GM18867 (cell line): Measurements from ENCODE around the gene CERK.

ENCODE experiments used
- ATAC-seq: cut with Tn5 transposase; IDR thresholded peaks from one replicate; pipeline ENCODE4 v1.9.1; 2021; ENCODE audit warnings: mild to moderate bottlenecking, moderate library complexity; ENCODE audit not compliant: unreplicated experiment

The CERK gene

DNA sequence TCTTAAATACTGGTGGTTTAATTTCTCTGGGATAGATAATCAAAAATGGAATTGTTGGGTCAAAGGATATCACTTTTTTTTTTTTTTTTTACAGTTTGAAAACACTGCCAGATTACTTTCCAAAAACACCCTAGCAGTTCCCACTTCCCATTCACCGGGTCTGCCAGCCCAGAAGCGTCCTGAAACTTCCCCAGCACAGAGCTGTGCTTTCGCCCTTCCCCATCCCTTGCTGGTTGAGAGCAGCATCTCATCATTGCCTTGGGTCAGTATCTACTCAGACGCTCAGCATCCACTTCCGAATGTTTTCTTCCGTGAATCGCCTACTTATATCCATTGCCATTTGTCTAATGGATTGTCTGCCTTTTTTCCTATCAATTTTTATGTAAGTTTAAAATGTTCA is 5.5 kb downstream of the CERK start:
- ATAC-seq: no peak

DNA sequence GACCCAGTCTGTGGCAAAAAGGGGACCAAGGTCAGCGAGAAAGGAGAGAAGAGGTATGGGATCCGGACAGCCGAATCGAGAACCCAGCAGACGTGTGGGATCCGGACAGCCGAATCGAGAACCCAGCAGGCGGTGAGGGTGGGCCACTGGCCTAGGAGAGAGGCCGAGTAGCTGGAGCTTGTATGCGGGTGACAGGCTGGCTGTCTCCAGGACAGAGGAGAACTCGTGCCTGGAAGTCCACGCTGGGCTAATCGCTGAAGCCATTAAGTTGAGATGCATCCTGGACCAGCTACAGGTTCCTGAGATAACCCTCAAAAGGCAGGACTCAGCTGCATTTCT is 6.0 kb downstream of the CERK start:
- no peak for ATAC-seq

DNA sequence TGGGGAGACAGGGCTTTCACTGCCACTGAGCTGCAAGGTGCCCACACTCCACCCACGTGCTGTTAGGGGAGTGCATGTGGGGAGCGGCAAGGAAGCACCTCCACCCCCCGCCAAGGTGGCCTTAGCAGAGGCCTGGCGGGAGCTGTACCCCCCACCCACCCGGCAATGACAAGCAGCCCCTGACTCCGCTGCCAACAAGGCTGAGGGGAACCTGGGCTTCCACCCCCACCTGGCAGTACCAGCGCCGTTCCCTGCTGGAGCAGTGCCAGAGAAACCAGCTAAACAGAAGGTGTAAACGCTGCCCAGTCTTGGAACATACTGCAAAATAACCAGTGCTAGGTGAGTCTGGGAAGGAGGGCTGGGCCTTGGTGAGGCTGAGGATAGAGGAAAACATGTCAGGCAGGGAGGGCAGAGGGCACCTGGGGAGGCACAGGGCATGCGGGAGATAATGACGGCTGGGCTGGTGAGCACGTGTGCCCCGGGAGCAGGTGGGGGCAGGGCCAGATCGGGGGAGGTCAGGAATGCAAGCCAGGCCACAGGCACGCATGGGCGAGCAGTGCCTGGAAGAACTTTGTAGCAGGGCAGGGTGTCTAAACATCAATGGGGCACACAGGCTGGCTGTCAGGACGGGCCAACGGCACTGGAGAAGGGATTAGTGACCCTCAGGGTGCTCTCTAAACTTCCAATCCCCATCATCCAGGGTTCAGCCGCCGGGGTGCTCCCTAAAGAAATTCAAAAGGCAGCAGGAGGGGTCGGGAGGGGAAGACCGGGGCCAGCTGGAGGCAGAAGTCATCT is 6.6 kb downstream of the CERK start:
- ATAC-seq: no peak

DNA sequence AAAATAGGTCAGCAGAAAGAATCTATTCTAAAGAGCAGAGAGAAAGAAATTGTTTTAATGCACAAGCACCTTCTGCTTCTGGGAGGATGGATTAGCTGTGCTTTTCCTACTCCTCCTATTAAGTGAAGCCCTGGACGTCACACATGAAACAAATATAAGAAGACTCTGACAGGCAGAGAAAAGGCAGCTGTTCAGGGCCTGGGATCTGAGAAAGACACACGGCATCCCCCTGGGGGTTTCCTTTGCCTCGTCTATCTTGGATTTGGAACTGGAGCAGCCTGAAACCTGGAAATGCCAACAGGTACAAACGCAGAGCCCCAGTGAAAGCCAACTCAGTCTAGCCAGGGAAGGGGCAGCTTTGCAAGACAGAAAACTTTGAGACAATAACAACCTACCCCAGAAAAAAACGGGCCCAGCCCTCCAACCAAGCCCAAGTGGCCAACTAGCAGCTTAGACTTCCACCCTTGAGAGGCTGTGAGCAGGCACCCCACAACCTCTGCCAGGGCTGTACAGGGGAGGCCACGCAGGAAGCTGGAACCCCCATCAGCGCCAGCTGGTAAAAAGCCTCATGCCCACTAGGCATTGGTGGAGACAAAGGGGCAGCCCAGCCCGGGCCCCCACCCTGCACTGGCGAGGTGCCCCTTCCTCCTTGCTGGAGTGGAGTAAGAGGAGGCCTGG is 7.3 kb downstream of the CERK start:
- ATAC-seq: no peak

DNA sequence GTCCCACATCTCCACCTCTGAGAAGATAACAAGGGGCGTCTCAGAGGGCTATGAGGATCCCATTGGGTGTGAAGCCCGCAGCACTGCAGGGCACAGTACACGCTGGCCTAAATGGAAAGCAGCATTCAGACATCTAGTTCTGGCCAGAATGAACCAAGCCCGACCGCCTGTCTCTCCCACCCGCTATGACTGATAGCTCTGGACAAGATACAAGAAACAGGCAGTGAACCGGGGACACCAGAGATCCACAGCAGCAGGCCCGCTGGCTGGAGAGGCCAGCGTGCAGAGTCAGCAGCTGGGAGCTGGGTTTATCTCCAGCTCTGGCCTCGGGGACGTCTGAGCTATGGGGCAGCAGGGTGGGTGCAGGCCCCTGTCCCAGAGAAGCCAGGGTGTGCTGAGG is 9.6 kb downstream of the CERK start:
- no peak for ATAC-seq

DNA sequence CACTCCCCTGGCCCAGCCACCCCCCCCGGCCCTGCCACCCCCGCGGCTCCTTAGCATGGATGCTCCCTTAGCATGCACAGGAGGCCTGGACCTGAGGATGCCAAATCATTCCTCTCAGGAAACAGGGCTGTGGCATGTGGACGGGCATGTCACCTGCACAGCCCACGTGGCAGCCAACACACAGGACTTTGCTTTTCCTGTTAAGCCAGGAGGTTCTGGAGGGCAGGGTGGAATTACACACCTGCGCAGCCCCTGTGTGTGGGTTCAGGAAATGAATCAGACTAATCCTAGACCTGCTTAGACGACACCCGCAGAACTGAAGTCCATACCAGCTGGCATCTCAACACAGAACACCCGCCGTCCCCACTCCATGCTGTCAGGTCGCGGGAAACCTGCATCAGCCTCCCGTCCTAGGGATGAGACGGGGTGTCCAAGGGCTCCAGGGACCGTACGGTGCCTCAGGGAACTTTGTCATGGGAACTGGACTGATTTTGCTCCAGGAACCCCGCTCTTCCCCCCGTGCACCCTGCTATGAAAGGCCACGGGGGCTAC is 10.2 kb downstream of the CERK start:
- no peak for ATAC-seq

DNA sequence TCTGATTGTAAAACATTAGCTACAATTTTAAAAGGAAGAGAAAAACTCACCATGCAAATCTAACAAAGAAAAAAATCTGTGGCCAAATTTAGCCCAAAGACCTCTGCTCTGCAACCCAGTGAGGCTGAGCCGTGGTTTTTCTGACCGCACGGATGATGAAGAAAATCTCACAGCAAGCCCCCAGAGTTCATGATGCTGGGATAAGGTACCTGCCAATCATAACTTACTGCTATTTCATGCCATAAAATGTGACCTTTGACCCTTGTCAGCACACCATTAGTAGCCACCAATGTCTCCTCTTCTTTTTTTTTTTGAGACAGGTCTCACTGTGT is 11.1 kb downstream of the CERK start:
- ATAC-seq: no peak

DNA sequence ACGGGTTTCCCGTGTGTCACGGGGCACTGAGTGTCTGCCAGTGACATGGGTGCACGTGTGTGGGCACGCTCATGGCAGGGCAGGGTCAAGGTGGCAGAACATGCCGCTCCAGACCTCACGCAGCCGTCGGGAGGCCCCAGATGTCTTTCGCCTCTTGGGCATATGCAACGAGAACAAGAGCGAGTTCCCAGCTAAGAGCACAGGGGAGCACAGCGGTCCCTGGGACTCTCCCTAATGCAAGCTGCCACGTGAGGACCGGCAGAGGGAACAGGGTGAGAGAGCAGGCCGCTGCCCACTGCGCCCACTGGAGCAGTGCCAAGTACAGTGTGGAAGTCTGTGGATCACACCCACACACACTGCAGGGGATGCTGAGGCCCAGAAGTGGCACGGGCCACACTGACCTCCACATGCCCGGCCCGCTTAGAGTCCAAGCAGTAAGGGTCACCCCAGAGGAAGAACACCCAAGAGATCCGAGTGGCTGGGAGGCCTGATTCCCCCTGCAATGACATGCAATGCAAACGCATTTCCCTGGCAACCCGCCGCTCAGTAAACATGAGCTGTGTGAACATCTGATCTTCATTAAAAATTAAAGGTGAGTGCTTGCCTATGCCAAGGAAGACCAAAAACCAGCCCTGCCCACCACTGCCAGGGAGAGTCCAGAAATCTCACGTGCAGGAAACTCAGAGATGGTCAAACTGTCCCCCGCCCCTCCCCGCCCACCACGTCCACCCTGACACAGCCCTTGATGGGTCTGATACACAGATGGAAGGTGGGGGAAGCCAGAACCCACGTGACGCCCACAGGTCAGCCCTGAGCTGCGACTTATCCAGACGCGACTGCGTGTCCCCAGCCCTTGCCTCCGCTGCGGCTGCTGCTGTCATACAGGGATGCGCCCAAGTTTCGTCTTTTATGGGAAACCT is 11.7 kb downstream of the CERK start:
- ATAC-seq: no peak

DNA sequence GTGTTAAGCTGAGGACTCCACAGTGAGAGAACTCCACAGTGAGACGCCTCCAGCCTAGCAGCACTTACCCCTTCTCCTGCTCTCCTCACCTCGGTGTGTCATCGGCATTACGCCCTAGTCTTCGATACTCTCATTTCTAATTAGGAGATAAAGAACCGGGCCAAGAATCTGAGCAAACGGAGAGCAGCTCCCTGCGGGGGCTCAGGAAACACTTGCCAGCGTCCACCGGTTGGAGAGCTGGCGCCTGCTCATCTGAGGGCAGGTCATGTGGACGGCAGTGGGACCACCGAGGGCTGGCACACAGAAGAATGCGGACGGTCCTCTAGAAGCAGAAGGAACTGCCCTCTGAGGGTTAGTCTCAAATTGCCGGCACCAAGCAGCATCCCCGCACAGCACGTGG is 13.0 kb downstream of the CERK start:
- no peak for ATAC-seq

DNA sequence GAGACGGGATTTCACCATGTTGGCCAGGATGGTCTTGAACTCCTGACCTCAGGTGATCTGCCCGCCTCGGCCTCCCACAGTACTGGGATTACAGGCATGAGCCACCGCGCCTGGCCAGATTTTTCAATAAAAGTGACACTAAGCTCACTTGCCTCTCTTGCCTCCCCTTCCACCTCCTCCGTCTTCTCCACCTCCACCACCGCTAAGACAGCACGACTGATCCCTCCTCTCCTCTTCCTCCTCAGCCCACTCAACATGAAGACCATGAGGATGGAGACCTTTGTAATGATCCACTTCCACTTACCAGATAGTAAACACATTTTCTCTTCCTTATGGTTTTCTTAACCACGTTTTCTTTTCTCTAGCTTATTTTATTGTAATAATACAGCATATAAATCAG is 14.2 kb downstream of the CERK start:
- no peak for ATAC-seq

DNA sequence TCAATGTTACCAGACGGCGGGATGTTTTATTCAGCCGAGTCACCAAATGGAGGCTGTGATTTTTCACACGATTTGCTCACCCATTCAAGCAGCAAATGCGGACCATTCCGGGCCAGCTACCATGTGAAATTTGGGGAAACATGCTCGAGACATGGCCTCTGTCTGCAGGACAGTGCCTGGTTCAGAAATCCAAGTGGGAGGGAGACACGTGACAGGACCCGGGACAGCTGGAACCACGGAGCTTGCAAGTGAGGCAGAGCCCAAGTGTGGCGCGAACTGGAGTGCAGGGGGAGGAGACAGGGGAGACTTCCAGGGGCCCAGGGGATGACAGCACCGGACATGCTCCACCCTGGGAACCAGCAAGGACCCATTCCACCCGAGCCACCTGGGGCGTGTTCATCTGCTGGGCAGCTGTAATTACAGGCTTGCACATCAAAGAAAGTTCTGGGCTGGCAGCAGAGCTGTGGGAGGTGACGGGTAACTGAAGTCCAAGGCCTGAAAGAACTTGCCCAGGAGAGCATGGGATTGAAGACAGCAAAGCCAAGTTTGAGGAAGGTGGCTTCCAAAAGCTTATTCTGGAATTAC is 16.5 kb downstream of the CERK start:
- ATAC-seq: no peak

DNA sequence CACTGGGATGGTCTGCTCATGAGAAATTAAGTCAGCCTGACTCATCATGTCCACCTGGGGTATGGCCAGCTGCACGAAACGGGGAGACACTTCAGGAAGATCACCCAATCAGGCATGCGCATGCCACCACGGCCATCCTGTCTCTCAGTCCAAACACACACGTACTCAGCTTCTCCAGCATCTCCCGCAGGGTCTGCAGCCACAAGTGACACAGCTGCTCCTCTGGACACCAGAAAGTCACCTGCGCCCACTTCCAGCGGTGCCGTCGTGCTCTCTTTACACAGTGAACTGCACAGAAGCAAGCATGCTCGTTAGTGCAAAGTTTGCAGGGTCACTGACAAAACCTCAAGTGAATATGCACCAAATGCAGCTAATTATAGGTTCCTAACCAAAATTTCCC is 18.1 kb downstream of the CERK start:
- ATAC-seq: no peak

DNA sequence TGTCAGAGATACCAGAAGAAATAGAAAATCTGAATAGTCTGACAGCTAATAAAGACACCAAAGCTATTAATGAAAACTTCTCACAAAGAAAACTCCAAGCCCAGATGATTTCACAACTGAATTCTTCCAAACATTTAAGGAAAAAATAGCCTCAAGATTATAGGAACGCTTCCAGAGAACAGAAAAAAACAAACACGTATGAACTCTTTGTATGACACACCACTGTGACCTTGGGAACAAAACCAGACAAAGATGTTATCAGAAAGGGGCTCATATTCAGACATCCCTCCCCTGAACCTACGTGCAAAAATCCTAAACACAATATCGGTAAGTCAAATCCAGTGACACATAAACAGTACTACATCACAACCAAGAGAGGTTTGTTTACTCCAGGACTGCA is 23.5 kb downstream of the CERK start:
- no peak for ATAC-seq

DNA sequence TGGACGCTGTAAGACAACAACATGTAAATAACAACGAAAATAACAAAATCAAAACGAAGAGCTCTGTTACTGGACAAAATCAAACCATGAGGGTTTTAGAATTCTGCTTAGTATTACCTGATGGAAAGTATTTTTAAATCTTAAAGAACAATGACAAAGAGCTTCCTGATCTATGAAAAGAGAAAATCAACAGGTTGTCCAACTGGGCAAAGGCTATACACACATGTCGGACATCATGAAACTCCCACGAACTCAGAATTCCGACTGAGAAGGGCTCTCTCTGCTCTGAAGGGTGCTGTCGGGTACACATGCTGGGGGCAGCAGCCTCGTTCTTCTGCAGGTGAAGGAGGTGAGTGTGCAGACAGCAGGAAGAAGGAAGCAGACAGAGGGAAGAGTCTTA is 25.8 kb downstream of the CERK start:
- ATAC-seq: no peak

DNA sequence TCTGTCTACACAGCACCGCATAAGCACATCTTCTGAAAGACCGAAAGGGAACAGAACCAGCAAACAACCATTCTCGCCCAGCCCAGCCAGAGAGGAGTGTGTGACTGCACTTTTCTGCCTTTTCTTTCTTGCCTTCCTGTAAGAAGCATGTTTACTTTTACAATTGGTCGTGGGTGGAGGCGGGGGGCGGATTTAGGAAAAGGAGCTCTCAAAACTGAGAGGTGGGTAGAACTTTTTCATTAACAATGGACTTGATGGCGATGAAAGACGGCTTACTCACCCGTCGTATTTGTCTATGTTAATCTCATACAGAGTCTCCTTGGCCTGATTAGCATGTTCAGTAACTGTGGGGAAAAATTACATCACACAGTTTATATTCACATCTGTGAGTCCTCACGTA is 27.2 kb downstream of the CERK start:
- ATAC-seq: no peak

DNA sequence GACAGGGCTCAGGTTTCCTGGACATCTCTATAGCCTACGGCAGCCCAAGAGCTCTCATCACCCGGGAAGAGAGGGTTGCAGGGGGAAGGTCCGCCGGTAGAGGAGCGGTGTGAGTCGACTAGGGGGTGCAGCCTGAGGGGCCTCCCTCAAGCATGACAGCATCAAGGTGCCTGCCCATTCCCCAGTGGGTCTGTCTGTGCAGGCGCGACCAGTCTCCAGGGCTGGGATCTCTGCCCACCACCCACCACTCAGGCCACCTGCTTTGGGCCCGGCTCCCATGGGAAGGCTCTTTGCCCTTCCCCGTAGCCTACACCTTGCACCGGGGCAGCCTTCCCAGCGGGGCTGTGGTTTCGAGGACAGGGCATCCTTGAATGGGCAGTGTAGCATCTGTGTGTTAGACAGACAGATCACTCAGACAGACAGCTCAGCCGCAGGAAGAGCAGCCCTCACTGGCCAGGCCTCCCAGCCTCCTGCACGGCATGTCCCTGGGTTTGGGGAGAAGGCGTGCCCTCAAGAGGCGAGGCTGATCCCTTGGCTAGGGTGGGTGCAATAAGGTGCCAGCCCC is 29.2 kb downstream of the CERK start:
- no peak for ATAC-seq

DNA sequence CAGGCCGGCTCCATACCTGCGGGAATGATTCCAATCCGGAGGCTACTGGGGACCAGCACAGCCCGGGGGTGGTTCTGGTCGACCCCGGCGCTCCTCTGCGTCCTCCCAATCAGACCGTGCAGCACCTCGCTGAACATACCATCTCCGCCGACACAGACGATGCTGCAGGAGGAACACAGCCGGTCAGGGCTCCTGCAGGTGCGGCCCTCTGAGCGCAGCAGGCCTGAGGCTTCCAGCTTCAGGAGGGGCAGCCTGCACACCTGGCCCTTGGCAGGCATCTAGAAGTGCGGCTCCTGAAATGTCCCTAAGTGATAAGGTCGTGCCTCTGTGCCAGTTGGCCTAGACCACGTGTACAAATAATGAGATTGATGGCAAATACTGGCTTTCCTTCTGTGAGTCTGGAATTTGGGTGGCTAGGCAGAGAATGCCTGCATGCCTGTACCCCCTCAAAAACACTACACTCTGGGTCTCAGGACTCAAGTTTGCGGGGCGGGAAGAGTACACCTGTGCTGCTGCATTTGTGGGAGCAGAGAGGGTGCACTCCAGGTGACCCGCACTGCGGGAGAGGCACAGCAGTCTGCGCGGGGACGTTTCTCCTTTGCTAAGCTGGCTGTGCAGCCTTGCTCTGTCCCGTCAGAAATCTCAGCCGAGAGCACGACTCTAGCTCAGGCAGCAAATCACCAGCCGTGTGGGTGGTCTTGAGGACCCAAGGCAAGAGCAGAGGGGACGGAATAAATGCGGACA is 30.1 kb downstream of the CERK start:
- ATAC-seq: no peak

DNA sequence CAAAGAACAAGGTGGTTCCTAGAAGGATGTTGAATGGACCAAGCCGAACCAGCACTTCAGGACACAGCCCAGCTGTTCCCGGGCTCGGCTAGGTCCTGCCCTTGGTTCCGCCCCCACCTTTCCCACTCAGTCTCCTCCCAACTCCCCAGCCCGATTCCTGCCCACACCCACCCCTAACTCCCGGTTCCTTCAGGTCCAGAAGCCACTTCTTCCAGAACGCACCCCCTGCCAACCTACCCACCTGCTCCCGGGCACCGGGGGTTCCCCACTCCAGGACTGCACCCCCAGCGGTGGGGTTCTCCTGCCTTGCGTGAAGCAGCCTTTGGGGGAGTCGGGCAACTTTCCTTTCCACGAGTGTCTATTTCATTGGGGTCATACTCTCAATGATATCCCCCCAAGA is 30.7 kb downstream of the CERK start:
- ATAC-seq: no peak

DNA sequence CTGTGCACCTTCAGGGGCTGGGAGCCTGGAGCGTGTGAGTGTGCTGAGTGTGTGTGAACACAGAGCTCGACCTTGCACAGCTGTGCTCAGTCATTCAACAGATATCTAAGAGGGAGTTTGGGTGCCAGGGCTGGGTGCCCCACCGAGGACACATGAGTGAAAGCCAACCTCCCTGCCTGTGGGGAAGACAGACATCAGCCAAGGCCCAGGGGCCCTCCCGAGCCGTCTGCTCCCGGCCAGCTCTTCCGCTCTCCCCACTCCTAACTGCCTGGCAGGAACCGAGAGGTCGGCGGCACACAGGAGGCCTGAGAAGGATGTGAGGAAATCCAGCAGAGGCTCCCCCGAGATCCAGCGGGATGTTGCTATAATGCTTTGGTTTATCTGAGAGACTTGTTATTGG is 32.0 kb downstream of the CERK start:
- no peak for ATAC-seq

DNA sequence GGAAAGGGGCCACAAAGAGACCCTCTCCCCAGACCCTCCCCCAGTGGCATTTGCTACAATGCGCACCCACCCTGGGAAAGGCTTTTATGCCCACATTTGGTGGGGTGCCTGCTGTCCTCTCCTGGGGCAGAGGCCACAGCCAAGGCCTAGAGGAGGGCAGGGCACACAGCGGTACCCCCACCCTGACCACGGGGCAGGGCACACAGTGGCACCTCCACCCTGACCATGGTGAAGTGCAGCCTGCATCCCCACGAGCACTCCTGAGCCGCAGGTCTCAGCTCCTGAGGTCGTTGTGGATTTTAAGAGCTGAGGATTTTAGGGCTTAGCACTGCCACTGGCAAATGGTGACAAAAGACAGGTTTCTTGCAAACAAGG is 34.1 kb downstream of the CERK start:
- ATAC-seq: no peak
